Activated naive CD4-positive, alpha-beta T cell treated with anti-CD3 and anti-CD28 coated beads for 36 hours (primary cell): ENCODE measurements around the gene ZNG1C. TPM values are rescaled to one million over a fixed set of nuclear protein-coding genes. Genes with fewer than 3 reads are reported as not detected.
"Not testable (repeated sequence)": the region's sequence is repeated elsewhere in the genome, so short reads cannot be mapped to it uniquely, and the experiment has no call there.

ENCODE experiments used
- CTCF ChIA-PET: fragments of 350-600 bp; sonication (Branson Sonifier 250); formaldehyde crosslinking; loops from one replicate; lab custom pipeline; 2021; ENCODE audit warnings: antibody characterized with exemption; lab: Charles Lee
- DNase-seq: peaks from one replicate; pipeline ENCODE4 v3.0.0-alpha.2; 2020
- H3K27ac Mint-ChIP-seq: one replicate; pipeline ENCODE4 v1.8.0; 2021; ENCODE audit warnings: mild to moderate bottlenecking, mixed read lengths
- H3K27me3 Mint-ChIP-seq: one replicate; pipeline ENCODE4 v1.8.0; 2021; ENCODE audit warnings: low read depth, mixed read lengths
- H3K36me3 Mint-ChIP-seq: one replicate; pipeline ENCODE4 v1.8.0; 2021; ENCODE audit warnings: low read depth, mixed read lengths
- H3K4me1 Mint-ChIP-seq: one replicate; pipeline ENCODE4 v1.8.0; 2021; ENCODE audit warnings: low read depth, mixed read lengths
- H3K4me3 Mint-ChIP-seq: one replicate; pipeline ENCODE4 v1.8.0; 2021; ENCODE audit warnings: mild to moderate bottlenecking, moderate library complexity, mixed read lengths
- H3K9me3 Mint-ChIP-seq: one replicate; pipeline ENCODE4 v1.8.0; 2021; ENCODE audit warnings: mixed read lengths
- intact Hi-C: fragments of 100-400 bp; cut with micrococcal nuclease; formaldehyde crosslinking; loops from one replicate; pipeline ENCODE4 v1.15.1; 2023
- total RNA-seq, 2 experiments: library from RNA; stranded (reverse); gene quantifications; one replicate each; pipeline ENCODE4 v1.2.3, GENCODE V29; 2021

ZNG1C gene
- total RNA-seq, 2 experiments from 2014 or later, result 30.1 to 36.7 TPM

DNA sequence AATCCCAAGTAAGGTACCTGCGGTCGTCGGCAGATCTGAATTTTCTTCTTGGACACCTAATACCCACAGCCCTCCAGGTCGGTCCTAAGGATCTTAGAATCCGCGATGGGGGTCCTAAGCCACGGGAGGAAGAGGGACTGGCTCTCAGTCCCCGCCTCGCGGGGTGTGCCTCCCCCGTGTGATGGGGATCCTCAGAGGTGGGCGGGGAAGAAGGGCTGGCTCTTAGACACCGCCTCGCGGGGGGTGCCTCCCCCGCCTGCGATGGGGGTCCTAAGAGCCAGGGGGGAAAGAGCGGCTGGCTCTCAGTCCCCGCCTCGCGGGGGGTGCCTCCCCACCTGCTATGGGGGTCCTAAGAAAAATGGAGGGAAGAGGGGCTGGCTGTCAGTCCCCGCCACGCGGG is 82.0 kb downstream of the ZNG1C start:
- H3K9me3 Mint-ChIP-seq, H3K27me3 Mint-ChIP-seq, CTCF ChIA-PET, H3K4me3 Mint-ChIP-seq, H3K36me3 Mint-ChIP-seq, DNase-seq, H3K4me1 Mint-ChIP-seq, H3K27ac Mint-ChIP-seq, intact Hi-C loops: not testable (repeated sequence)

DNA sequence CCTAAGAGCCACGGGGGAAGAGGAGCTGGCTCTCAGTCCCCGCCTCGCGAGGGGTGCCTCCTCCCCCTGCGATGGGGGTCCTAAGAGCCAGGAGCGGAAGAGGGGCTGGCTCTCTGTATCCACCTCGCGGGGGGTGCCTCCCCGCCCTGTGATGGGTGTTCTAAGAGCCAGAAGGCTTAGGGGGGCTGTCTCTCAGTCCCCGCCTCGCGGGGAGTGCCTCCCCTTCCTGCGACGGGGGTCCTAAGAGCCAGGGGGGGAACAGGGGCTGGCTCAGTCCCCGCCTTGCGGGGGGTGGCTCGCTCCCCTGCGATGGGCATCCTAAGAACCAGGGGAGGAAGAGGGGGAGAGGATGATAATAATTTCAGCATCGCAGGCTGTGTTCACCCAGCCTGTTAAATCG is 82.7 kb downstream of the ZNG1C start:
- H3K4me3 Mint-ChIP-seq, H3K4me1 Mint-ChIP-seq, H3K27ac Mint-ChIP-seq, H3K27me3 Mint-ChIP-seq, H3K9me3 Mint-ChIP-seq, H3K36me3 Mint-ChIP-seq, DNase-seq, CTCF ChIA-PET, intact Hi-C loops: not testable (repeated sequence)

DNA sequence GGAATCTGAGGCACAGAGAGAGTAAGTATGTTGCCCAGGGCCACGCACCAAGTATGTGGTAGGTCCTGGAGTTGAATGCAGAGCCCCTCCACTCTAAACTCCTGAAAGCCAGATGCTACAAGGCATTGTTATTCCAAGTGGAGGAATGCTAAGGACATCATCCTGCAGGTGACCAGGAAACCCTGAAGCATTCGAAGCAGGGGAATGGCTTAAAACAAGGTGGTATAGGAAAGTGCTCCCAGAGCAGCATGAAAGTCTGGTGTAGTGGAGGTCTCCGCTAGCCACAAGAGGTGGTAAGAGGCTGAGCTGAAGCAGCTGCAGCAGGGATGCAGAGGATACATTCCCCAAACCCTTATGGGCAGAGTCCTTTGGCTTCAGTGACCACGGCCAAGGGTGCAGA is 87.3 kb downstream of the ZNG1C start:
- DNase-seq, CTCF ChIA-PET, H3K4me1 Mint-ChIP-seq, H3K4me3 Mint-ChIP-seq, H3K36me3 Mint-ChIP-seq, H3K9me3 Mint-ChIP-seq, H3K27me3 Mint-ChIP-seq, intact Hi-C loops, H3K27ac Mint-ChIP-seq: not testable (repeated sequence)

DNA sequence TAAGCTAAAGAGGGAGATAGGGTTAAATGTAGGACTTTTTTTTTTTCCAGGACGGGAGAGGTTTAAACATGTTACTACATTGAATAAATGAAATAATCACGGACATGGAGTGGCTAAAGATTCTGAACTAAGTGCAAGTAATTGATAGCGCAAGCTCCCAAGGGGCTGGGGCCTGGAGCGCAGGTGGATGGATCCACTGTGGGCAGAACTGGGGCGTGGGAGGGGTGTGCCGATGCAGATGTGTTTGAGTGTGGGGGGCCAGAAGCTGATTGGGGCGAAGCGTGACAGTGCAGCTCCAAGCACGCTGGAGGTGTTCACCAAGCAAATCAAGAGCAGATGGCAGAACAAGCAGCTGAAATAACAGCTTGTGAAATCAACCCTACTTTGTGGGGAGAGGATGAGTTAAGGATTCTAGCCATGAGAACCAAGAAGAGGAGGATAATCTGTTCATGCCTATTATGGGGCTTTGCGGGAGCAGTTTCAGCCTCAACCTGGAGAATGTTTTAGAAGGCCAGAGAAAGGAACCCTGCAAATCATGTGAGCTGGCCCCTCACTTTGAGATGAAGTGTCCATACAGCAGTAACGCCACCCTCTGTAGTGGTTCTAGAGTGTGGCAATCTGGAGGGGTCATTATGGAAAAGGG is 88.9 kb downstream of the ZNG1C start:
- H3K27ac Mint-ChIP-seq, H3K4me3 Mint-ChIP-seq, H3K27me3 Mint-ChIP-seq, H3K4me1 Mint-ChIP-seq, intact Hi-C loops, DNase-seq, CTCF ChIA-PET, H3K36me3 Mint-ChIP-seq, H3K9me3 Mint-ChIP-seq: not testable (repeated sequence)

DNA sequence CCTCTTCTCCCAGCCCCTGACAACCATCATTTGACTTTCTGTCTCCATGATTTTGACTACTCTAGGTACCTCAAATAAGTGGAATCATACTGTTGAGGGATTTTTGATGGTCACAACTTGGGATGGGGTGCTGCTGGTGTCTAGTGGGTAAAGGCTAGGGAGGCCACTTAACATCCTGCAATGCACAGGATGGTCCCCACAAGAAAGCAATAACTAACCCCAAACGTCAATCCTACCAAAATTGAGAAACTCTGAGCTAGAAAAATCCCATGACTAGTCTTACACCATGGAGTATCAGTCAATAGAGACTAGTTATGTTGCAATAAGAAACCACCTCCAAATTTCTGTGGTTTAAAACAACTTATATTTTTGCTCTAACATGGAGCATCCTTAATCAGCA is 90.3 kb downstream of the ZNG1C start:
- H3K27me3 Mint-ChIP-seq, result not testable (repeated sequence)

DNA sequence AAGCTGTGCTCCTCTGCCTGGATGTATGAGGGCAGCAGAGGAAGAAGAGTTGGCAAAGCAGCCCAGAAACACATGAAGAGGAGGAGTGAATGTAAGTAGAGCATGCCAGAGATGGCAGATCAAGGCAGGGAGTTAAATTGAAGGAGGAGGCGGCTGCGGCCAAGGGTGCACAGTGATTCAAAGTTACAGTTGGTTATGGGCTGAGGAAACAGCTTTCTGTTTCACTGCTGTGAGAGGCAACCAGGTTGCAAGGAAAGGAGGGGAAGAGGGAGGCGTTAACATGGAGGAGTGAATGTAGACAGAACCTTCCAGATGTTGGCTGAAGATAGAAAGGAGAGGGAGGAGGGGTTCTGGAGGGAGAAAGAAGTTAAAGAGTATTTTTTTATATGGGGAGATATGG is 94.2 kb downstream of the ZNG1C start:
- H3K27ac Mint-ChIP-seq, H3K4me1 Mint-ChIP-seq, CTCF ChIA-PET, intact Hi-C loops, H3K36me3 Mint-ChIP-seq, H3K27me3 Mint-ChIP-seq, H3K9me3 Mint-ChIP-seq, H3K4me3 Mint-ChIP-seq, DNase-seq: not testable (repeated sequence)

More for the DNA sequence above, 90.3 kb downstream of the ZNG1C start:
- intact Hi-C loops, CTCF ChIA-PET, H3K9me3 Mint-ChIP-seq, H3K27ac Mint-ChIP-seq, H3K4me3 Mint-ChIP-seq, DNase-seq, H3K36me3 Mint-ChIP-seq, H3K4me1 Mint-ChIP-seq: not testable (repeated sequence)

DNA sequence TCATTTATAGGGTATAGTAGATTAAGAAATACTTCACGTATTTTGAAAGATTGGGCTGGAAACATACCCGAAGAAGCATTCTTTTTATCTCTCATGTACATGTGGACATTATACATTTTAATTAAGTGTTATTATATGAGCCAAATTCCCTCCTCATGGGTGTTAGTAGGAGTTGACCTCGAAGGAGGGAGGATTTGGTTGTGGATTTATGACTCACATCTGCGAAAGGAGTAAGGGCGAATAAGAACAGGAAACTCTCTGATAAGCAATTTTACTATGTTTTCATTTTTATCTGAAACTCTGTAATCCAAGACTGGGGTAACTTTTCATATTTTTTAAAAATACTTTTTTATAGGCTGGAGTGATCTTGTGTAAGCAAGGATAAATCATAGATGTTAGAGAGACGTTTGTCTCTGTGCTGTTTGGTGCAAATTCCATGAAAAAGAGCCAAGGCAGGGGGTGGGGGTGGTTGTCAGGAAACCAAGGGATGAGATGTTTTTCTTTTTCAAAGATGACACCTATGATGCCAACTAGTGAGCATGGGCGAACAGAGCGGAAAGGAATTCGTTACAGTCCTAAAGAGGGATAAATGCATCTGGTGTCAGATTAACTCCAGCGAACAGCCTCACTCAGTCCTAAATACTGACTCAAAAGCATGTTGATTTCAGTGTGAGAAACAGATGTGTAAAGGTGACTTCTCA is 95.0 kb downstream of the ZNG1C start:
- H3K36me3 Mint-ChIP-seq, intact Hi-C loops, H3K4me1 Mint-ChIP-seq, H3K9me3 Mint-ChIP-seq, DNase-seq, H3K27me3 Mint-ChIP-seq, CTCF ChIA-PET, H3K27ac Mint-ChIP-seq, H3K4me3 Mint-ChIP-seq: not testable (repeated sequence)

DNA sequence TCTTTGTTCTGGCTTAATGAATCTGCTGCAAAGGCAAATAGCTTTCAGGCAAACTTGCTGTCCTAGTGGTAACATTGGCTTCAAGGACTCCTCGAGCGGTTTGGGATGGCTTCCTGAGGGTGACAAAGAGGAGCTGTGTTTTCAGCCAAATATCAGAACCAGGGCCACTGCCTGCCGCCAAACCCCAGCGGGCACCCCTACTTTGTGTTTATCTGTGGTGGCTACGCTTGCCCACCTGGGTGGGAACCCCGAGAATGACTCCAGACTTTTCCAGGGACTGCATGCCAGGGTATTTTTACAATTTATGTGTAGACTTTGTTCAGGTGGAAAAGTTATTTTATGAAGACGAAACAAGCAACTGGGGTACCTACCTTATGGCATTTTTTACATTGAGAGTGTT is 96.2 kb downstream of the ZNG1C start:
- H3K27me3 Mint-ChIP-seq, CTCF ChIA-PET, H3K36me3 Mint-ChIP-seq, H3K9me3 Mint-ChIP-seq, DNase-seq, H3K4me3 Mint-ChIP-seq, H3K27ac Mint-ChIP-seq, H3K4me1 Mint-ChIP-seq, intact Hi-C loops: not testable (repeated sequence)

DNA sequence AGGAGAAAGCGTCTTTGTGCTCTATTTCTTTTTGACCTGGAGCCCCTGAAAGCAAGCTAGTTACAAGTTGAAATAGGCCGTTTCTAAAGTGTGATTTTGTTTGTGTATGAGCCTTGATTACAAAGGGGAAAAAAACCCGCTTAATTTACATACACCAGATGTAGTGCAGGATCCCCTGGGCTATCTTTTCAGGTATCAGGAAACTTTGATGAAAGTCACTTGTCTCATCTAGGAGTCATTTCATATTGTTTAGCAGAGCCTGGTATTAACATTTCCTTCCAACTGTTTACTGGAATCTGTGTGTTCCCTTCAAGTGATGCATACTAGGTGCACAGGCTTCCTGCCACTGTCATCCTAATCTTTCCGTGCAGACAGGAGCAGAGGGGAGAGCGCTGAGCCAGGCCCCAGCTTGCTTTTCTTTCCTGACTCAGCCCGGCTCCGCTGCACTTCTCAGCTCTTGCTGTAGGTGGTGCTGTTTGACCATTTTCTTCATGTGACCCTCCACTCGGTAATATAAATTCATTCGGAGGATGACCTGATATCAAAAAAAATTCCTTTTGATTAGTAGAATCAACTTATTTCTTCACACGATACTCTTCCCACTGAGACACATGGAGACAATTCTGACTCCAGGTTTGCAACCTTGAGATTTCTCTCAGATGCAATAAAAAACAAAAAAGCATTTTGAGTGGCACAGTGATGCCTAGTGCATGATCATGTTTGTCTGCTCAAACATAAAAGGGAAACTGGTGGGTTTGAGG is 100.7 kb downstream of the ZNG1C start:
- H3K27me3 Mint-ChIP-seq, DNase-seq, H3K36me3 Mint-ChIP-seq, H3K9me3 Mint-ChIP-seq, H3K27ac Mint-ChIP-seq, H3K4me3 Mint-ChIP-seq, intact Hi-C loops, H3K4me1 Mint-ChIP-seq: not testable (repeated sequence)
- CTCF ChIA-PET, result interaction anchor here (0.7 kb wide), 1 partner anchor 219 kb away, joined by 3 read pairs; no protein-coding TSS in a partner anchor

DNA sequence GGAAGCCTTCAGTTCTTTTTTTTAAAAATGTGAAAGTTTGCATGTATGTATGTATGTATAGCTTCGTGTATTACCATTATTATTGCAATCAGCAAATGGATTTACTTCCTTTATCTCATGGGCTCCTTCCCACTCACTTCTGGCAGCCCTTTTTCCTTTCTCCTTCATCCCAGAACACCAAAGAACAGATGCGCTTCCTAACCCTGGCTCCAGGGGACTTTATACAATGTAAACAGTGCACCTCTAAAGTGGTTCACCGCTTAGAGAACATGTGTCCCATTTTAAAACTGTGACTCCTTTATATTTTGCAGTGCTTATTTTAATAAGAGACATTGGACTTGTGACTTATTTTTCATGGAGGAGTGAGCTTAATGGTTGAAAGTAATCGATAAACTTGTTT is 101.5 kb downstream of the ZNG1C start:
- intact Hi-C loops, DNase-seq, H3K9me3 Mint-ChIP-seq, H3K27ac Mint-ChIP-seq, H3K36me3 Mint-ChIP-seq, H3K27me3 Mint-ChIP-seq, H3K4me3 Mint-ChIP-seq, H3K4me1 Mint-ChIP-seq: not testable (repeated sequence)
- CTCF ChIA-PET, result interaction anchor here (0.7 kb wide), 2 partner anchors 217 to 218 kb away, joined by 3 to 6 read pairs; no protein-coding TSS in a partner anchor

DNA sequence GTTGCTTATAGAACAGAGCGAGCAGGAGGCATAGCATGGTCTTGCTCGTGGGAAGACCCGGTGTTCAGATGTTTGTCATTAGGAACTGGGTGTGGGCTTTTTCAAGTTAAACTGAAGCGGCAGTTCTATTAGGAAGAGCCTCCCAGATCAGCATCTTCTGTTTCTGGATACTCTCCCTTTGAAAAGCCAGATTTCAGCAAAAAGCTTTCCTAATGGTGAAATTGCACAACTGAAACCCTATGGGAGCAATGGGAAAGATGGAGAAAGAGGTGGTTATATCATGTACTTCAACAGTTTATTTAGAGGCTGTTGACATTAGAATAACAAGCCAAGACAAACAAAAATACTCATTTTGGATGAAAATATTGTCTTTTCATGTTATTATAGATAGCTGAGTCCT is 102.2 kb downstream of the ZNG1C start:
- H3K9me3 Mint-ChIP-seq, CTCF ChIA-PET: not testable (repeated sequence)

More for the DNA sequence above, 102.2 kb downstream of the ZNG1C start:
- DNase-seq, H3K4me1 Mint-ChIP-seq, H3K27me3 Mint-ChIP-seq, H3K4me3 Mint-ChIP-seq, H3K27ac Mint-ChIP-seq, H3K36me3 Mint-ChIP-seq, intact Hi-C loops: not testable (repeated sequence)
